Mesothelial cell of epicardium (in vitro differentiated cells): ENCODE measurements around the gene PPIF. TPM values are rescaled to one million over a fixed set of nuclear protein-coding genes. Genes with fewer than 3 reads are reported as not detected.

Experiments
- DNase-seq, 2 experiments: peaks; one replicate each; pipeline ENCODE4 v3.0.0; 2021; ENCODE audit warnings: low spot score in 2 of 2; ENCODE audit not compliant: unreplicated experiment in 2 of 2
- H3K27ac Mint-ChIP-seq: 2 replicates; pipeline ENCODE4 v1.8.0; 2021; ENCODE audit warnings: mixed read lengths
- H3K27me3 Mint-ChIP-seq: 2 replicates; pipeline ENCODE4 v1.8.0; 2021; ENCODE audit warnings: low read depth, mixed read lengths
- H3K36me3 Mint-ChIP-seq: 2 replicates; pipeline ENCODE4 v1.8.0; 2021; ENCODE audit warnings: mixed read lengths
- H3K4me1 Mint-ChIP-seq: 2 replicates; pipeline ENCODE4 v1.8.0; 2021; ENCODE audit warnings: mixed read lengths
- H3K4me3 Mint-ChIP-seq: 2 replicates; pipeline ENCODE4 v1.8.0; 2021; ENCODE audit warnings: mild to moderate bottlenecking, moderate library complexity, mixed read lengths
- H3K9me3 Mint-ChIP-seq: 2 replicates; pipeline ENCODE4 v1.8.0; 2021; ENCODE audit warnings: mixed read lengths
- total RNA-seq: library from RNA; stranded (reverse); gene quantifications from 3 replicates; pipeline ENCODE4 v1.2.1, GENCODE V29; 2021
- TF ChIP-seq, protein P1 (sequence below): fragments of 200-600 bp; sonication (generic); IDR thresholded peaks from one replicate; pipeline ENCODE4 v1.5.0; 2021; ENCODE audit warnings: antibody characterized with exemption; ENCODE audit not compliant: unreplicated experiment

Gene PPIF
- total RNA-seq, 1 donor from 2014 or later = 35.1 TPM

GRCh38 chr10:79303631-79304478, 43.4 kb upstream of the PPIF start:
- Mint-ChIP-seq H3K9me3 (no peaks in the 10 kb centered on the region), H3K4me3 (no peak overlapping the region), H3K36me3 (peaks cover 32% of the 10 kb centered on the region), H3K27me3 (no peaks in the 10 kb centered on the region), H3K27ac (no peak overlapping the region), H3K4me1 (no peaks in the 10 kb centered on the region)
- no peak for DNase-seq
- TF ChIP-seq, protein P1, sequence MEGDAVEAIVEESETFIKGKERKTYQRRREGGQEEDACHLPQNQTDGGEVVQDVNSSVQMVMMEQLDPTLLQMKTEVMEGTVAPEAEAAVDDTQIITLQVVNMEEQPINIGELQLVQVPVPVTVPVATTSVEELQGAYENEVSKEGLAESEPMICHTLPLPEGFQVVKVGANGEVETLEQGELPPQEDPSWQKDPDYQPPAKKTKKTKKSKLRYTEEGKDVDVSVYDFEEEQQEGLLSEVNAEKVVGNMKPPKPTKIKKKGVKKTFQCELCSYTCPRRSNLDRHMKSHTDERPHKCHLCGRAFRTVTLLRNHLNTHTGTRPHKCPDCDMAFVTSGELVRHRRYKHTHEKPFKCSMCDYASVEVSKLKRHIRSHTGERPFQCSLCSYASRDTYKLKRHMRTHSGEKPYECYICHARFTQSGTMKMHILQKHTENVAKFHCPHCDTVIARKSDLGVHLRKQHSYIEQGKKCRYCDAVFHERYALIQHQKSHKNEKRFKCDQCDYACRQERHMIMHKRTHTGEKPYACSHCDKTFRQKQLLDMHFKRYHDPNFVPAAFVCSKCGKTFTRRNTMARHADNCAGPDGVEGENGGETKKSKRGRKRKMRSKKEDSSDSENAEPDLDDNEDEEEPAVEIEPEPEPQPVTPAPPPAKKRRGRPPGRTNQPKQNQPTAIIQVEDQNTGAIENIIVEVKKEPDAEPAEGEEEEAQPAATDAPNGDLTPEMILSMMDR = no peak

- Mint-ChIP-seq H3K36me3 (peaks cover 38% of the 10 kb centered on the region), H3K4me1 (no peaks in the 10 kb centered on the region), H3K9me3 (no peaks in the 10 kb centered on the region), H3K27ac (no peak overlapping the region), H3K27me3 (no peaks in the 10 kb centered on the region), H3K4me3 (no peak overlapping the region)
- TF ChIP-seq, protein P1 = no peak
- DNase-seq = no peak
Measured at GRCh38 chr10:79304479-79305087, 42.7 kb upstream of the PPIF start.

DNA sequence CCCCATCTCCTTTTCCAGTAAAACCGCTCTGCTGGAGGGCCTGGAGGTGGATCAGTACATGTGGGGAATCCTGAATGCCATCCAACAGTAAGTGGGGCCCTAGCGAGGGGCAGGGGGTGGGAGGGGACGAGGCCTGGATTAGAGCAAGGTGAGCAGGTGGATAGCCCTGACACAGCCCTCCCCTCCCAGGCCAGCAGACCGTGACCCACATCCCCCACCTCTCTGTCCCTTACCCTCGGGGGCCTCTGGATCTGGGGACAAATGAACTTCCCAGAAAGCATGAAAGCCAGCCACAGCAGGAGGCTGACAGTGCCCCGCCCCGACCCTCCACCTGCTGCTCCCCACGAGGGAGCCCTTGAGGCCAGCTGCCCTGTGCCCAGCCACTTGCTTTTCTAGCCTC, 41.8 kb upstream of the PPIF start:
- Mint-ChIP-seq H3K36me3 (peaks cover 33% of the 10 kb centered on the region), H3K27me3 (no peaks in the 10 kb centered on the region), H3K27ac (no peak overlapping the region), H3K4me1 (no peaks in the 10 kb centered on the region), H3K4me3 (no peak overlapping the region), H3K9me3 (no peaks in the 10 kb centered on the region)
- DNase-seq = no peak
- TF ChIP-seq, protein P1 = no peak

GRCh38 chr10:79305988-79306387, 41.3 kb upstream of the PPIF start:
- TF ChIP-seq, protein P1 = no peak
- Mint-ChIP-seq H3K27me3 (no peaks in the 10 kb centered on the region), H3K36me3 (peaks cover 31% of the 10 kb centered on the region), H3K9me3 (no peaks in the 10 kb centered on the region), H3K4me3 (no peak overlapping the region), H3K4me1 (no peaks in the 10 kb centered on the region), H3K27ac (no peak overlapping the region)
- no peak for DNase-seq

- Mint-ChIP-seq H3K27ac (no peak overlapping the region), H3K27me3 (no peaks in the 10 kb centered on the region), H3K4me3 (no peak overlapping the region), H3K36me3 (peaks cover 25% of the 10 kb centered on the region), H3K9me3 (no peaks in the 10 kb centered on the region), H3K4me1 (no peaks in the 10 kb centered on the region)
- TF ChIP-seq, protein P1 = no peak
- no peak for DNase-seq
Measured at GRCh38 chr10:79306644-79307220, 40.5 kb upstream of the PPIF start.
